NCI-H146 (cell line): Measurements from ENCODE around the gene IRX1.

ENCODE experiments used
- DNase-seq: peaks from one replicate; lab custom pipeline; 2025; lab: John Stamatoyannopoulos, UW

Gene IRX1

GRCh38 chr5:3600106-3601060 is 4.8 kb downstream of the IRX1 start:
- DNase-seq = no peak

DNA sequence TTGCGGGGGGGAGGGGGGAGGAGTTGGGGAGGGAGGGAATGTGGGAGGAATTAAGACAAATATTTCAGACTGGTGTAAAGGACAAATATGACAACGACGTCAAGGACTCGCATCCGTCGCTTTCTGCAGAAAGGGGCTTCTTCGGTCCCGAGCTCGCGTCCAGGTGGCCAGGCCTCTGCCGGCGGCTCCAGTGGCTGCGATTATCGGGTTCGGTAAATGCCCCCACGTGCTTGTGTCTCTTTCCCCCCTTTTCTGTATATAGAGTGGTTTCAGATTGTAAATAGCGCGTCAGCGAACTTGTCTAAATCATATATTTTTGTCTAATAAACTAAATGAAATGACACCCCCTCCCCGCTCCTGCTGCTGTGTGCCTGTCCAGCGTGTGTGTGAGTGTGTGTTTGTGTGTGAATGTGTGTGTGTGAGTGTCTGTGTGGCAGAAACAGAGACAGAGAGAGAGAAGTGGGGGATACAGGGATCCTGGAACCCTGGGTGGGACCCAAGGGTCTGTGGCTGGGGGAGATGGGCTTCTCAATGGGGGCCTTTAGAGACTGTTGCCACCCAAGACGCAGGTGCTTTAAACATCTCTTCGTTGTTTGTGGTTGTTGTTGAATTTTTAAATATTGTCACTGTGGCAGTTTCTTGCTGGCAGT is 5.6 kb downstream of the IRX1 start:
- DNase-seq = no peak

GRCh38 chr5:3601911-3602782 is 6.5 kb downstream of the IRX1 start:
- no peak for DNase-seq

DNA sequence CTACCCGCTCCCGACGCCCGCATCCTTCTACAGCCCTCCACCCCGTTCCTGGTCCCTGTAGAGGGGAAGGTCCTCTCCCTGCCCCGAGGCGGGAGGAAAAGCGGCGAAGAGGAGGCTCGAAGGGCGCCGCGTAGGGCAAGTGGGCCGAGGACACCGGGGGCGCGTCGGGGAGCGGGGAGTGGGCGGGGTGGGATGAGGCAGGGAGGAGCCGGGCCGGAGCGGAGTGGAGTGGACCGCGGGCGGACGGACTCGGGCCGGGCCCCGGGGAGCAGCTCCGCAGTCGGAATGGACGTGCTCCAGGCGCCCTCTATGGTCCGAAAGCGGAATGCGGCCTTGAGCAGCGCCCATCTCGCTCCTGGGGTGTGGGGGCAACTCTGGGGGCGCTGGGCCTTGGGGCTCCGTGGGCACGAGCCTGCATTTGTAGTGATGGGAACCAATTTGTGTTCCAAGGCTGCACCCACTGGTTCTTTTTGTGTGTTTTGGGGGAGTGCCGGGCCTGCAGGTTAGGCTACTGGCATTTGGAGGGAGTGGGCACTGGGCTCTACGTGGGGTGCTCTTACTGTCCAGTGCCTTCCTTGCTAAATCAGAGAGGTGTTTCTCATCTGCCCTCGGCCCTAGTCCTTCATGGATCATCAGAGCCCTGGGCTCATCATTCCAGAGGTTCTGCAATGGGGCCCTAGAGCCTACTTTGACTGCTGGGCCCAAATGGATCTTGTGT is 7.3 kb downstream of the IRX1 start:
- DNase-seq = no peak

DNA sequence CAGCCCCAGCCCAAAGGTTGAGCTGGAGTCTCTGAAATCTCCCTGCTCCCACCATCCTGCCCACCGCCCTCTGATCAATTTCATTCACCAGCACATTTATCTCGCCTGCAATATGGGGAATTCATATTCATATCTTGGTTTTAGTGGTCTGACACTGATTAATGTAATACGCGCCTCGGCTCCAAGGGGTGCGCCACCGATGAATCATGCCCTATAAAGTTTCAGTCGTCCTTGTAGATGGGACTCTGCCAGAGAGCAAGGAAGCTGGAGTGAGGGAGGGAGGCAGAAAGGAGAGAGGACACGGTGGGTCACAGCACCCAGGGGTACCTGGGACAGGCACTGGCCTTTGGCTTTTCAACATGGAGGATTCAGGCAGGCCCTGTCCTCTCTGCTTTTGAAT is 8.9 kb downstream of the IRX1 start:
- no peak for DNase-seq

- no peak for DNase-seq
These were observed 9.8 kb downstream of the IRX1 start for GRCh38 chr5:3605298-3606010.

GRCh38 chr5:3606121-3606831 is 10.6 kb downstream of the IRX1 start:
- no peak for DNase-seq

DNA sequence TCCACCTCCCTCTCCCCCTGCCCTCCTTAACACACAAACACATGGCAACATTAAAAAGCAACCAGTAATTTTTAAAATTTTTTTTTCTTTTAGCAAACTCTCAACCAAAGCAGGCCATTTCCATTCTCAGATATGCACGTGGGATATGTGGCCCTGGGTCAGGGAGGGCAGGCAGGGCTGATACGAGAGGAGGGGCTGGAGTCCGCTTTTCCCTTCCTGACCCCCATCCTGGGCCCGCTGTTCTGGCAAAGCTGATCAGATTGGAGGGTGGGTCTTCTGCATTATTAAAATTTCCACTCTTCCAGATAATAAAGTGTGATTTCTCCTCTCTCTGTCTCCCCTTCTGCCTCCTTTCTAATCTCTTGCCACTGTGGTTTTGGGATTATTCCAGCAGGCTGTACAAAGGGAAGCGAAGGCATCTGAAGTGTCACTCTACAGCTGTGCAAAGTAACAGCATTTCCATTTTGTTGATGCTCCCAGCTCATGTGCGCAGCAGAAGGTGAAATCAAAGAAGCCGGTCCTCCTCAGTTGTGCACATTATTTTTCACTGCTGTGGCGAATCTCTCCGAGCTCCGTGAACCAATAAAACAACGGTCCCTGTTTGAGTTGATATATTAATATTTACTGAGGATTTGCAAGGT is 12.0 kb downstream of the IRX1 start:
- DNase-seq = no peak

DNA sequence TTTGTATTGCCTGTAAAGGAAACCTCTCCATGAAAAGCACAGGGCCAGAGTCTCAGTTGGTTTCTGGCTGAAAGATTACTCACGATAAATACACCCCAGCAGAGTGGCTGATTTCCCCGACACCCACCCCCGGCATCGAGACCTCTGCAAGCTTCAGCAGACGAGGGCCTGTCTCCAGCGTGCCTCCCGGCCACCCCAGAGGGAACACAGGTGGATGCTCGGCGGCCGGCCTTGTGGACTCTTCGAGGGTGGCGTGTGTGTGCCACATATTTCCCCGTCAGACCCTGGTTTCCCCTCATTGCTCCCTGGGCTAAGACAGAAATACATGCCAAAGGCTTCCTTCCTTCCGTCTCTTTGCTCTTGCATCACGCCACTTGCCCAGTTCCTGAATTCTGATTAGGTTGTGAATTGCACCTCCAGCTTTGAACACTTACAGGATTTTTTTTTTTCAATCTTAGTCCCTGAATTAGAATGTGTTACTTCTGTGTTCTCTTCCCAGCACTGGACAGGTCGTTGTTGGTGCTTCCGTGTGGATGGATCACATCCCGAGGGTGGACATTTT is 13.6 kb downstream of the IRX1 start:
- no peak for DNase-seq

GRCh38 chr5:3612591-3613042 is 17.0 kb downstream of the IRX1 start:
- no peak for DNase-seq

GRCh38 chr5:3613726-3614125 is 18.1 kb downstream of the IRX1 start:
- DNase-seq = no peak

DNA sequence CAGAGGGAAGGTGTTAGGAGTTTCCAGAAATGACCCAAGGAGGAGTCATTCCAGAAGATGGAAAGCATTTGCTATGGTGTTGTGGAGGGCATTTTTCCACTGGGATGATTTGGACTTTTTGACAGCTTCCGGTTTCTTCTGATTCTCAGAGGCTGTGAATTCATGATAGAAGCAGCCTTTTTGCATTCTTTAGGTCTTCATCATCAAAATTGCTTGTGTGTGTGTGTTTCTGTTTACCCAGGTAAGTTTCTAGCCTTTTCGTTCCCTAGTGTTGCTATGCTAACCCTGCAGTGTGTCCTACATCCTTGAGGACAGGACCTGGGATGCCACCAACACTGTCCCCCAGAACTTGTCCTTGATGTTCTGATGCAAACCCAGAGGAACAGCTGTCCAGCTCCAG is 19.6 kb downstream of the IRX1 start:
- no peak for DNase-seq

DNA sequence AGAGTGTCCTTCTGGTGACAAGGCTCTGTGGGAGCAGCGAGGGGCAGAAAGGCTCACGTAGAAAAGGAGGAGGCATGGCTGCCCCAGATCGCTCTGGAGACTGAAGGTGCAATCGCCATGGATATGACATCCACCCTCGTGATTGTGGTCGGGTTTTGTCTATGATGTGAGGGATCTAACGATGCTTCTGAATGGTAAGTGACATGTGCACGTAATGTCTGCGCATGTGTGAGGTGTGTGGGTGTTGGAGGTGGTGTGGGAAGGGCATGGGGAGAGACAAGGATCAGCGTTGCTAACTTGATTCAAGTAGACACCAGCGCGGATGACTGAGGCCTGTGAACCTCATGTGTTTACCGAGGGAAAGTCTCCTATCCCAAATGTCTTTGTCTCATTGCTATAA is 20.2 kb downstream of the IRX1 start:
- no peak for DNase-seq

GRCh38 chr5:3619579-3619978 is 23.9 kb downstream of the IRX1 start:
- no peak for DNase-seq

GRCh38 chr5:3622961-3623360 is 27.3 kb downstream of the IRX1 start:
- DNase-seq = no peak

DNA sequence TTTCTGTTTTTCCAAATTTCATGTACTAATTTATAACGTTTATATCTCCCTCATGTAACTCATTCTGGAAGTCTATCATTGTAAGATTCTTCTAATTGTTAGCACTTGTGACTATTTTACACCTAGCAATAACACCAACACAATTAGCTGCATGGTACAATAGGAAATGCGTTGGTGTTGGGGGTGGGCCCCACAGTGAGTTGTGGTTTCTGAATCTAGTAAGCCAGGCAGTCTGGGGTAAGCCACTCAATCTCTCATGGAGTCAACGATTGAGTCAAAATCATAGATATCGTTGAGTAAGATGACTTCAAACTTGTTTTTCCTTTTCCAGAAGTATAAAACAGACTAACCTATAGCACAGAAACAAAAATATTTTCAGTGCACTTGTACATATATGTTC is 30.0 kb downstream of the IRX1 start:
- DNase-seq = no peak

- DNase-seq = no peak
These were observed 38.4 kb downstream of the IRX1 start for GRCh38 chr5:3634061-3634460.

DNA sequence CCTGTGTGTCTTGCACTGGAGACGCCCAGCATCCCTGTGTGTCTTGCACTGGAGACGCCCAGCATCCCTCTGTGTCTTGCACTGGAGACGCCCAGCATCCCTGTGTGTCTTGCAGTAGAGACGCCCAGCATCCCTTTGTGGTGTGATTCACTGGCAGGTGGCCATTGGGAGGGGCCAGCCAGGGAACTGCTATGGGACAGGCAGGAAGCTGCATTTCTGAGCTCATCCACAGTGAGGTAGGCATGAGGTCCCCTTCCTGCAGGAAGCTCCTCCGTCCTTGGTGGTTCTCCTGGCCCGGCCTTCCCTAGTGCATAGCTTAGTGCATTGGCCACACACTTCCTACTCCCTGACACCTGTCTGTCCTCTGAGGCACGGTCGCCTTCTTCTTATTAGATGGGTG is 43.5 kb downstream of the IRX1 start:
- DNase-seq = no peak

DNA sequence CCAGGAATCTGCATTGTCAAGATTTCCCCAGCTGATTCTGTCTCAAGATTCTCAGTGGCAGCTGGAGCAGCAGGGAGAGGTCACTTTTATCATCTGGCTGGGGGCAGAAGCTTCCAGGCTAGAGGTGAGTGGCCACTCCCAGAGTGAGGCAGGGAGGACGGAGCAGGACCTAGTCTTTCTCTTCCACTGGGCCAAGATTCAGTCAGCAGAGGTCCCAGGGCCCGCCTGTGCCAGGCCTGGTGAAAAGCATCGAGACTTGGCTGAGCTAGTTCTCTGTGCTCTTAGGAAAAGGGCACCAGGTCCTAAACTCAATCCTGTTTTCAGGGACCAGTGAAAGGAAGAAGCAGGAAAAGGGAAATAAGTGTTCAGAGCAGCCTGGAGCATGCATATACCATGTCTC is 46.6 kb downstream of the IRX1 start:
- no peak for DNase-seq

DNA sequence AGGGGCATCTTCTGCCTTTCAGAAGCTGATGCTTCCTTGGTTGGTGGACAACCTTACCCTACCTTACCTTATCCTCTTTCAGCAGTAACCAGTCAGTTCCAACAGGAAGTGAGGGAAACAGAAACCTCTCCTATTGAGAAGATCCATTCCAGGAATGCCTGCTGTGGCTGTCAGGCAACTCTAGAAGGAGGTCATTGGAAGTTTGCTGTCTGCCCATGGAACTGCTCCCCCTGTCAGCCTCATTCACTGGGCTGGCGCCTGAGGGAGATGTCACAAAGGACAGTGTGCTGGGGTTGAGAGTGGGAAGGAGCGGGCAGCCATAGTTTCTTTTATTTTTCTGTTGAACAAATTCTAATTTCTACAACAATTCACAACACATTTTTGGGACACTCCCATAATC is 54.7 kb downstream of the IRX1 start:
- DNase-seq = no peak
